UCSD-AML1 (cell line): ENCODE measurements around the gene STEAP2.
"Not testable (repeated sequence)": the region's sequence is repeated elsewhere in the genome, so short reads cannot be mapped to it uniquely, and the experiment has no call there.

Source experiments
- DNase-seq: peaks from one replicate; lab custom pipeline; 2025; ENCODE audit not compliant: unreplicated experiment; lab: John Stamatoyannopoulos, UW

STEAP2 gene

GRCh38 chr7:90211391-90212148 is at the start of gene STEAP2:
TSS of gene STEAP2 (plus strand) at chr7:90211740. CDS start at chr7:90225083, 13,343 bp downstream.
- DNase-seq: no peak

- no peak for DNase-seq
These were observed 48.0 kb upstream of the STEAP2 start for GRCh38 chr7:90163534-90163933.

- DNase-seq: no peak
These were observed 45.8 kb upstream of the STEAP2 start for GRCh38 chr7:90165724-90166123.

GRCh38 chr7:90166153-90166552 is 45.4 kb upstream of the STEAP2 start:
- DNase-seq: no peak

GRCh38 chr7:90167361-90167760 is 44.2 kb upstream of the STEAP2 start:
- DNase-seq: no peak

DNA sequence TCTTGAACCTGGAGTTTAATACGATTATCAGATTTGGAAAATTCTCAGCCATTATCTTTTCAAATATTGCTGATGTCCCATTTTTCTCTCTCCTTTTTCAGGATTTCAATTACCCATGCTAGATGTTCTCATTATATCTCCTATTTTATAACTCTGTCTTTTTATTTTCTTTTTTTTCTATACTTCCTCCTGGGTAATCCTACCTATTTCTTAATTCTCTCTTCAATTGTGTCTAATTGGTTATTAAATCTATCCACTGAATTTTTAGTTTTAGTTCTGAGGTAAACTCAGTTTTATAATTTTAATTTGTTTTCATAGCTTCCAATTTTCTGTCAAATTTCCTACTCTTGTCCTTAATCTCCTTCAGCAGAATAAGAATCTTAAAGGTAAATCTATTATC is 41.6 kb upstream of the STEAP2 start:
- no peak for DNase-seq

GRCh38 chr7:90172121-90172520 is 39.4 kb upstream of the STEAP2 start:
- no peak for DNase-seq

DNA sequence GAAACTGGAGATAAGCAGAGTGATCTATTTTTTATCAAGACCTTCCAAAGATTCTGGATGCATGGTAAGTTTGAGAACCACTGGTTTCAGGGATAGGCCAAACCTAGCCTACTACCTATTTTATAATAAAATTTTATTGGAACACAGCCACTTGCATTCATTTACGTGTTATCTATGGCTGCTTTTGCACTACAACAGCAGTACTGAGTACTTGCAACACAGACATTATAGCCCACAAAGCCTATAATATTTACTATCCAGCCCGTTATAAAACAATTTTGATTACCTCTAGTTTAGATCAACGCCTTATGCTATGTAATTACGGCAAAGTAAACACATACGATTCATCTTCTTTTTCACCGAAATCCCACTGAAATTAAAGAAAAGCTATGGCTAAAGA is 38.9 kb upstream of the STEAP2 start:
- no peak for DNase-seq

- DNase-seq: no peak
These were observed 38.3 kb upstream of the STEAP2 start for GRCh38 chr7:90173127-90173844.

DNA sequence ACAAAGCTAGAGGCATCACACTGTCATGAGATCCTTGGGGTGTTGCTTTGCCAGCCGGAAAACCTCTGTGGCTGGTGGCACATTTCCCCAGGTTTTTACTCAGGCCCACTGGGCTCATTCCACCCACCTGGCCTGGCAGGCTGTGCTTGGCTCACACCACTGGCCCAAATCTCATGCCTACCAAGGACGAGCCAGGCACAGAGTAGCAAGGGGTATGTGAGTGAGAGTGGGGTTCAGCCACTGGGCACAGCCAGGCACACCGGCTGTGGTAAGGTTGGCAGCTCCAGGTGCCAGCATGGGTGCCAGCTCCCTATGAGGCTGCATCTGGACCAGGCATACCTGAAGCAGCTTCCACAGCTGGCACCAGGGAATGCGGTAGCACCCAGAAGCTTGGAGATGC is 35.9 kb upstream of the STEAP2 start:
- no peak for DNase-seq

DNA sequence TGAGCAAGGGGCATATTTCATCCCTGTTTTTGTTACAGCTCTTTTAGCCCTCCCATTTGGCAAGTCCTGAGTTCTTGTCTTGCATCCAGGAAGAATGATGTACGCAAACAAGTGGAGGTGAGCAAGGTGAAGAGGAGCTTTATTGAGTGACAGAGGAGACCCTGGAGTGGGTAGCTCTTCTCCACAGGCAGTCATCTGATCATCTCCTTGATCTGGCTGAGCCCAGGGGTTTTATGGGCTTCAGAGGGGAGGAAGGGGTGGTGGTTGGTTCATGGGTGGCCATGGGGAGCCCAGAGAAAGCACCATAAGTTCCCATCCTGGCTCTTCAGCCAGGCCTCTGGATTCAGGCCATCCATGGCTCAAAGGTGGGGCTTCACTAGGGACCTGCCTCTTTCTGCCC is 35.3 kb upstream of the STEAP2 start:
- DNase-seq: no peak

- DNase-seq: no peak
These were observed 33.4 kb upstream of the STEAP2 start for GRCh38 chr7:90178166-90178565.

GRCh38 chr7:90178679-90179278 is 32.8 kb upstream of the STEAP2 start:
- DNase-seq: no peak

DNA sequence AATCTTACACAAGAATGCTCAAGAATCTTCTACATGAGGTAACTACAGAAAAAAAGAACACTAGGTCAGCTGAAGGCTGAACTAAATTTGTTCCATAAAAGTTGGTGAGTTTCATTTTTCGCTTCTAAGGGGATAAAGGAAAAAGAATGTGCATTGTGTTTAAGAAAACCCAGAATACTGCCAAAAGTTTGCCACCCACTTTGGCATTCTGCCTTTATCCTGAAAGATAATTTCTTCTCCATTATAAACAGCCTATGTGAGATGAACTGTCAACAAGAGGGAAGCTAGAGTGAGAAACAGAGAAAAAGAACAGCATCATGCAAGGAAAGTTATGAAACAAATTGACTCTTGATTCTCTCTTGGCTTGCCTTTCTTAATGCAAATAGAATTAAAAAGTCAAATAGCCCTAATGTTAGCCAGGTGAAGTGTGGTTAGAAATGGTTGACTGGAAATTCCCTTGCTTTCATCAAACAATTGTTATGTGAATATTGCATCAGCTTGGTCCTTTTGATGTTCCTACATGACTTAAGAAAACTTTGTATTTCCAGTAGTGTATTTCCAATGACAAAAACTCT is 31.4 kb upstream of the STEAP2 start:
- DNase-seq: no peak

DNA sequence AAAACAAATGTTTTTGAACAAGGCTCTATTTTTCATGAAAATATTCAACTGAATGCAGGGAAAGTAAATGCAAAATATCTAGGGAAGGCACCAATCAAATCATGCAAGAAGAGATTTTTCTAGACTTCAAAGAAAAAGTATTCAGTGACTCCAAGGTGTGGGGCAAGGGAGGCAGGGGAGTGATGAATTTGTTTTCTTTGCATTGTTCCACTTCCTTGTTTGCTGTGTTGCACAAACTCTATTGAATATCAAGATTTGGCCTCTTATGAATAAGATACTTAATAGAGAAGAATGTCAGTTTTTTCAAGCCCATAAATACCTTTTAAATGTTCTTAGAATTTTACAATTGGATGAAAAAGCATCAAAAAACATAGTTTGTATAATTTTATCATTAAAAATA is 30.9 kb upstream of the STEAP2 start:
- no peak for DNase-seq

DNA sequence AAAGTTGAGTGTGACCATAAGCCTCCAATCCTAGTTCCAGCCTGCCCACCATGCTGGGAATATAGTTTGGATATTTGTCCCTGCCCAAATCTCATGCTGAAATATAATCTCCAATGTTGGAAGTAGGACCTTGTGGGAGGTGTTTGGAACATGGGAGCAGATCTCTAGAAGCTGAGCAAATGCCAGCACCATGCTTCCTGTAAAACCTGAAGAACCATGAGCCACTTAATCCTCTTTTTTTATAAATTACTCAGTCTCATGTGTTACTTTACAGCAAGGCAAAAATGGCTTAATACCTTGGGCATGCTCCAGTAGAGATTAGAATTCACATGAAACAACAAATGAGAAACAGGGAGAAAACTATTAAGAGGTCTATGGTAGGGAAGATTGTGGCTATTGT is 30.1 kb upstream of the STEAP2 start:
- no peak for DNase-seq

GRCh38 chr7:90186290-90186689 is 25.2 kb upstream of the STEAP2 start:
- not testable (repeated sequence) for DNase-seq

GRCh38 chr7:90187507-90188050 is 24.0 kb upstream of the STEAP2 start:
- no peak for DNase-seq

DNA sequence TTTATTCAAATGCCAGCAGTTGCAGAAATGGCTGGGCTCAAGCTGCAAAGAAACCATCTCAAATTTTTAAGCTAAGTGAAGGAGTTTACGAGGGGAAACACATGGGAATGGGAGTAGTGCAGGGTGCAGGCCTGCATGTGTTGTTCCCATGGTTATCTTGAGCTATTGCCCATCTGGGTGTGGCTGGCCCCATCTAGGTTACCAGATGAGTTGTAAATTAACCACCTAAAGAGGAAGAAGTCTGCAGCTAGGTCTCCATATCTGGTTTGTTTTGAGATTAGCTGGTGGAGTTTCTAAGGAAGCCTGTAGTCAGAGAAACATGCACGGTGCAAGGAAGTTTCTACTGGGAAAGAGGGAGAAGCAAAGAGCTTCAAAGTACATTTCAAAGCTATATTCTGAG is 23.3 kb upstream of the STEAP2 start:
- no peak for DNase-seq

- DNase-seq: no peak
These were observed 20.5 kb upstream of the STEAP2 start for GRCh38 chr7:90190995-90191394.

DNA sequence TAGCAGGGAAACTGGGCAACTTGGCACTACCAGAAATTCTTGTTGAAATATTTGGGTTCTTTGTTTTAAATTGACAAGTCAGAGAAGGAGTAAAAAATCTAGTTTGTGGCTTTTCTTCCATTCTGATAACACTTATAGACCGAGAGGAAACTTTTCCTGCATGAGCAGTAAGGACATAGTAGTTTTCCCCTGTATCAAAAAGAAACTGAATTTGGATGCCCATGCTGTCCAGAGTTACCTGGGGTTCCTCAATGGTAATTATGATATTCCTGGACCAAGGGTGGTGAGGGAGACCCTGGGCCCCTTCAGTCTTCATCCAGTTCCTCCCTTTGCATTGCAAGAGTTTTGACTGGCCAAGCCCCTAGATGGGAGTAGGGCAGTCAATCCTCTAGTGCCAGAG is 19.9 kb upstream of the STEAP2 start:
- no peak for DNase-seq
